ENCODE results near the gene MAML3. TPM values are rescaled to one million over a fixed set of nuclear protein-coding genes. Genes with fewer than 3 reads are reported as not detected.

The MAML3 gene
- total RNA-seq, 1 donor from 2014 or later: 5.8 TPM

- DNase-seq (ENCODE audit: low spot score): no peak
Observed at GRCh38 chr4:140156529-140157171, 2.7 kb upstream of the MAML3 start.

DNA sequence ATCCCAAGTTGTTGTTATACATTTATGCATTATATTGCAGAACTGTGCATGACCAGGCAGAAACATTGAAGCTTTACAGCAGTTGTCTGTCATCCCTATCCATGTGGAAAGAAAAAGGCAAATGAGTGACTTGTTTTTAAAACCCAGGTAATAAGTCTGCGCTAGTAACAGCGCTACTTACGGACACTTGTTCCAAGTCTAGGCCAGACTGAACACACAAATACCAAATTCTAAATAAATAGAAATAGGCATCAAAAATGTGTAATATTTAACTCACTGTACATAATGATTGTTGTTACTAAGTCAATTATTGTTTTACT, 548 bp upstream of the MAML3 start:
- no peak for DNase-seq (ENCODE audit: low spot score)

- no peak for DNase-seq (ENCODE audit: low spot score)
Observed at GRCh38 chr4:140153419-140153717, 616 bp downstream of the MAML3 start.

DNA sequence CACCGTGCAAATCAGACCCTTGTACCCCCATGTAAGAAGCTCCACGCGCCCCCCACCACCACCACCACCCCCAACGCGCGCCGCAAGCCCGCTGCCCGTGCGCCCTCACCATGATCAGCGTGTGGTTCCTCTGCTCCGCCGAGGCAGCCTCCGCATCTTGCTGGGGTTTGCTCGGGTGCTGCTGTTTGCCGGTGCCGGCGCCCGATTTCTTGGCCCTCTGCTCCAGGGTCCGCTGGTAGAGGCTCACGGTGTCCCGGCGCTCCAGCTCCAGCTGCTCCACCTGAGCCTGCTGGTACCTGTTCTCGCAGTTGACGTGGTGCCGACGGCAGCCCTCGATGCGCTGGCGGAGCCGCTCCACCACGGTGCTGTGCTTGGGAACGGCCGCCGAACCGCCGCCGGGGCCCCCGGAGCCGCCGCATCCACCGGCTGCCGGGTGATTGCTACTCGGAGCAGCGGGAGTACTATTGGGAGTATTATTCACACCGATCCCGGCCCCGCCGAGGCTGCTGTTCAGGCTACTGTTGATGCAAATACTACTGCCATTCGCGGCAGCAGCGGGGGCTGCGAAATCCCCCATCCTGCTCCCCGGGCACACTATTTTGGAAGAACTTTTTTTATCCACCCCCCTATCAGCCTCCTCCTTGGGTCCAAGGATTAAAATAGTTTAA, 1.1 kb downstream of the MAML3 start:
- peak; percentile 59 for DNase-seq (ENCODE audit: low spot score)

- DNase-seq (ENCODE audit: low spot score): peak; percentile 74
Observed at GRCh38 chr4:140152013-140152703, 1.8 kb downstream of the MAML3 start.

DNA sequence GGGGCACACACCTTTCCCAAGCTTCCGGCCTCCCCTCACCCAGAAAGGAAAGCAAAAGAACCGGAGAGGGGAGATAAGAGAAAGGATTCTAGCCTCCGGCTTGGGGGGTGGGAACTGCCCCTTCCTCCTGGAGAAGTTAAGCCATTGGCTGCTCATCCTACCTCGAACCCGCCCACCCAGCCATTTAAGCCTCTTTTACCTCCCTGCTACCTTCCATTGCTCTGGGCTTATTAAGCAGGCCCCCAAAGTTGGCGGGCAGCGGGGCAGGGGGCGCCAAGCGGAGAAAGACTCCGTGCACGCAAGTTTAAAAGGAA, 2.3 kb downstream of the MAML3 start:
- peak; percentile 95 for DNase-seq (ENCODE audit: low spot score)

DNA sequence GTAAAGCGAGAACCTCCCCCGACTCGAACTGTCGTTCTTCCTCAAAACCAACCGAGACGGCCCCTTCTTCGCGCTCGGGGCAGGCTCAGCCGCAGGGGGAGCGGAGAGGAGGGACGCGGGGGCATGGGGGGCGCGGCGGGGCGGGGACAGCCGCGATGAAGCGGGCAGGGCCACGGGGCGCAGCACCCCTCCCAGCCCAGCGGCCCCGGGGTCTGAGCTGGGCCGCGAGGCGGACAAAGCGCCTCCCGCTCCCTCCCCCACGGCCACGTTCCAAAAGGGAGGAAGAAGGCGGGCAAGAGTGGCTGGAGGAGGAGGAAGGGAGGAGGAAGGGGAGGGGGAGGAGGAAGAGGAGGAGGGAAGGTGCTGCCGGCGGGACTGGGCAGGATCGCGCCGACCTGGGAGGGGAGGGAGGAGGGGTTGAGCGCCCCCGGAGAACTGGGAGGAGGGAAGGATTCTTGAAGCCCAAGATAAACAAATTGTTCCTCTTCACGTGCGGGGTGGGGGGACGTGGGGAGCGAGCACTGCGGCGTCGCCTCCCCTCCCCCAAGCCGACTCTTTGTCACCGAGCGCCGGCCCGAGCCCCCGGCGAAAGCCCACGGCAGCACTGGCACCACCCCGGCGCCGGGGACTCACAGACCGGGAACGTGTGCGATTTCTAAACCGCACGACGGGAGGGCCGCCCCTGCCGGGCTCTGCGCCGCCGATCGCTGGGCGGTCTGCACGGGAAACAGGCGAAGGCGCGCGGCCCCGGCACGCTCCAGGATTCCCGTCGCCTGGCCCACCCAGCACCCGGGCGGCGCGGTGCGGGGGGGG, 2.9 kb downstream of the MAML3 start:
- peak; percentile 99 for DNase-seq (ENCODE audit: low spot score)

DNA sequence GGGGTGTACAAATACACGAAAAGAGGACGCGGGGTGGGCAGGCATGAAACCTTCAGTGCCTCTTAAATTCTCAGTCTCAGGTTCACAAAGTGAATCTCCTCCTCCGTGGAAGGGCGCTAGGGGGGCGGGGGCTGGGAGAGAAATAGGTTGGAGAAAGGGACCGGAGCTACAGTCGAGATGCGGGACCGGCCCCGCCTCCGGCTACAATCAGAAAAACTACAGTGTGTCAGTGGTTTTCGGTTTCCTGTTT, 3.4 kb downstream of the MAML3 start:
- no peak for DNase-seq (ENCODE audit: low spot score)

- DNase-seq (ENCODE audit: low spot score): peak; percentile 76
Observed at GRCh38 chr4:140149846-140150635, 3.9 kb downstream of the MAML3 start.

DNA sequence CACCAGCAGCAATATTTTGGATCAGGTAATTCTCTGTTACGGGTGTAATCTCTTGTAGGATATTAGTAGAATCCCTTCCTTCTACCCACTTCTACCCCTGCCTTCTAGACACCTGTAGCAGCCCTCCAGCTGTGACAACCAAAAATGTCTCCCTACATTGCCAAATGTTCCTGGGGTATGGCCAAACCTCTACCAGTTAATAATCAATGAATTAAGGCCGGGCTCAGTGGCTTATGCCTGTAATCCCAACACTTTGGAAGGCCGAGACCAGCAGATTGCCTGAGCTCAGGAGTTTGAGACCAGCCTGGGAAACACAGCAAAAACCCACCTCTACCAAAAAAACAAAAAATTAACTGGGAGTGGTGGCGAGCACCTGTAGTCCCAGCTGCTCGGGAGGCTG, 9.9 kb downstream of the MAML3 start:
- no peak for DNase-seq (ENCODE audit: low spot score)

GRCh38 chr4:140141210-140141835, 12.7 kb downstream of the MAML3 start:
- DNase-seq (ENCODE audit: low spot score): peak; percentile 28

DNA sequence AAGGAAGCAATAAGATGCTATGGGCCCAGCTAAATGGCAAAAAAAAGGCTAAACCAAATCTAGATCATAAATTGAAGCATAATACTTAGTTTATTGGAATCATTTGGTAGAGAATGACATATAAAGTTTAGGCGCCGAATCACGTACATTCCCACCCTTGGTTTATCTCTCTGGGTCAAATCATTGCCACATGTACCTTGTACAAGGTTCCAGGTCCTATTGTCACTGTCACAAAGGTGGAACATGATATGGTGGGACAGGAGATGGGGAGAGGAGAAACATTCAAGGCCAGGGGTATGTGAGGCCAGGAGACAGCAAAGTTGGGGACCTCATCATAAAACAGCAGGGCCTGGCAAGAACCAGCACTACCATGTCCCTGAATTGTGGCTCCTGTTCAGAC, 13.4 kb downstream of the MAML3 start:
- DNase-seq (ENCODE audit: low spot score): no peak

- no peak for DNase-seq (ENCODE audit: low spot score)
Observed at GRCh38 chr4:140138428-140138827, 15.6 kb downstream of the MAML3 start.

DNA sequence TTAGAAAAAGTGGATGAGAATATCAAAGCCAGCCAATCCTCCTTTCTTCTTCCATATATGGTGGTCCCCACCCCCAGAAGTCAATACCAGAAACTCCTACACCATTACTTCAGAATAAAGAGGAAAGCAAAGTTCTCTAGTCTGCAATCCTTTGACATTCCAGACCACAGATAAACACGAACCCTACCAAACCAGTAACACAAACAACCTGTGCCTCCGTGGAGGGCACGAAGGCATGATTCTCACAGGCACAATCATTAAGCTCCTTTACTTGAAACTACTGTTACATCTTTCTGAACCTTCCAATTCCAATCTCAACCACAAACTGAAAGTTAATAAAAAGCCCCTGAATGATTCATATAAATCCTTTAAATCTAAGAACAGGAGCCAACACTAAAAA, 16.3 kb downstream of the MAML3 start:
- DNase-seq (ENCODE audit: low spot score): peak; percentile 24

DNA sequence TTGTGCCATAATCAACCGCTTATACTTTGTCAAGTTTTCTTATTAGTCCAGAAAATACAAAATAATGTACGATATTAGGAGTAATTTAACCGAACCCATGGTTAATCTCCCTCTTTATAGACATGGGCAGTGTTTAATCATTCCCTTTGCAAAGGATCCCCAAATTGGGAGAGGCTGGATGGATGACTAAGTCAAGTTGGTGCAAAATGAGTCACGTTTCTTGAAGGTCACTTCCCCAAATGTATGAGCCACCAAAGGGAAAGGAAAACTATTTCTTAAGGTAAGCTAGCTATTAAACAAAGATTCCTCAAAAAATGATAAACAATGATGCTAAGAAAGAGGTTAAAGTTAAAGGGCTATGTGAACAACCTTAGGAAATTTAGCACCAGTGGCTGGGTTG, 17.5 kb downstream of the MAML3 start:
- DNase-seq (ENCODE audit: low spot score): no peak

DNA sequence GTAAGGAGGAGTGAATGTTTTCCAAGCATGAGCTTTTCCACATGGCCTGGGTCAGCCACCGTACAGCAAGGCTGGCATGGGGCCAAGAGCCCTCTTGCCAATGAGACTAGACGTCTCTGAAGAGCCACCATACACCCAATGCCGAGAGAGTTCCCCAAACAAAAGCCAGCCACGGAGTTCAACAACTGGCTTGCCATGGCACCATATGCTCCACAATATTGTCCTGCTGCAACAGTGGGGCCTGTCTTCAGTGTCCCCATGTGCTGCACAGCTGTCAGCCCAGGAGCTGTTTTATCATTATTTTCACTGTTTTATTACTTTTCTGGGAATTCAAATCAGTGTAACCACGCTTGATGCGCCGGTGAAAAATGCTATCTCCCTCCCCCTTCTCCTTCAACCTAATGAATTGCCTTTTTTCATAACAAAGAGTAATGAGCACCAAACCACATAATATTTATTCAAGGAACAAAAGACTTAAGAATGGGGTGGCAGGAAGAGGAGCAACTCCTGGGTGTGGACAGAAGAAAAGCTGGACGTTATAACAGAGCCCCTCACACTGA, 18.4 kb downstream of the MAML3 start:
- peak; percentile 25 for DNase-seq (ENCODE audit: low spot score)

GRCh38 chr4:140134746-140135425, 19.1 kb downstream of the MAML3 start:
- DNase-seq (ENCODE audit: low spot score): no peak

- DNase-seq (ENCODE audit: low spot score): no peak
Observed at GRCh38 chr4:140133576-140133975, 20.4 kb downstream of the MAML3 start.

DNA sequence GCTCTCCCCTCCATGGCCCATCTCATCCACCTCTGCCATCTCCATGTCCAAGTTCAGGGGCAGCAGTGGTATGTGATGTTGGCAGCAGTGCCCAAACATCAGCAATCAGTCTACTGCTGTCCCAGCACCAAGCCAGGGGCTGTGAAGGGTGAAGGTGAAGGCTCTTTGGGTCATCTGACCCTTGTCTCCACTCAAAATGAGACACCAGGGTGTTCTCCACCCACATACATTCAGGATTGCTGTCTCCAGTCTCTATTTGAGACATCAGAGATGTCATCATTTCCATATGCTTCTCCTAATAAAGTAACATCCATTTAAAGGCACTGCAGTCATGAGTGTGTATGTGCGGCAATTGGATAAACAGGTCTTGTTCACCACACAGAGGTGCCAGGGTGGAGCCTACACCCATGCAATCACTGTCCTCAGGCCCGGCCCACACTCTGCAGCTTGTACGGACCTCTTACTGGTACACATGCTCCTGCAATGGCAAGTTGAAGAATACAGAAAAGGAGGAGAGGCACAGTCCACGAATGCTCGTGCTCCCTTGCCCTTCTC, 22.2 kb downstream of the MAML3 start:
- DNase-seq (ENCODE audit: low spot score): no peak

DNA sequence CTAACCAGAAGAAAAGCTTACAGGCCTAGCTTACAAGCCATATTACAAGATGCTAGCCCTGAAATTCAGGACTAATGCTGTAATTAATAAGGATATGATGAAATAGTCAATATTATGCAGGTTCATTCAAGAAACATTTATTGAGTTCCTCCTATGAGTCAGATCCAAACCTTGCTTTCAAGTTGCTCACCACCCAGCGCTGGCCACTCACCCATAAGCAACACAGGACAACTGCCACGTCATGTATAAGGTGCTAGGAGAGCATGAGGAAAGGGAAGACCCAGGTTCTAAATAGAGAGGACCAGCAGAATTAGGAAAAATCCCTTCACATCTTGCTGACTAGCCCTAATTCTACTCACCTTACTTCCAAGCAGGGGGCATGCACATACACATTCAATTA, 23.3 kb downstream of the MAML3 start:
- DNase-seq (ENCODE audit: low spot score): no peak
